Breast epithelium (tissue), 4 donors: Measurements from ENCODE around the gene GJA10. TPM values are rescaled to one million over a fixed set of nuclear protein-coding genes. Genes with fewer than 3 reads are reported as not detected.

Experiments
- DNase-seq, 2 donors: peaks; one replicate each; pipeline ENCODE4 v3.0.0-alpha.2; 2019; ENCODE audit warnings: low spot score in 2 of 2
- H3K27ac ChIP-seq, 2 donors: fragments of 200-600 bp; sonication (generic) in 1 of 2; one replicate each; pipeline ENCODE4 v1.5.1; 2016 to 2019; ENCODE audit warnings: mild to moderate bottlenecking in 1 of 2
- H3K27me3 ChIP-seq, 2 donors: fragments of 200-600 bp; sonication (generic) in 1 of 2; one replicate each; pipeline versions ENCODE4 v1.5.1 to v1.6.0; 2017 to 2019; ENCODE audit warnings: control low read depth in 1 of 2, mild to moderate bottlenecking in 1 of 2
- H3K36me3 ChIP-seq: fragments of 200-600 bp; one replicate; pipeline ENCODE4 v1.5.1; 2019
- H3K4me1 ChIP-seq, 2 donors: fragments of 200-600 bp; sonication (generic); one replicate each; pipeline ENCODE4 v1.5.1; 2016 to 2019; ENCODE audit warnings: control low read depth in 1 of 2
- H3K4me3 ChIP-seq, 3 donors: fragments of 200-600 bp; sonication (generic); 1 replicate in 2 of 3; 2 replicates in 1 of 3; pipeline ENCODE4 v1.5.1; 2016 to 2019; ENCODE audit warnings: mild to moderate bottlenecking in 3 of 3, moderate library complexity in 2 of 3
- H3K9me3 ChIP-seq, 2 donors: fragments of 200-600 bp; sonication (generic) in 1 of 2; one replicate each; pipeline ENCODE4 v1.5.1; 2016 to 2019; ENCODE audit warnings: control low read depth in 1 of 2
- POLR2A ChIP-seq: fragments of 450-650 bp; IDR thresholded peaks from one replicate; pipeline ENCODE4 v1.6.1; 2016; ENCODE audit warnings: antibody characterized with exemption, mild to moderate bottlenecking, moderate library complexity
- POLR2AphosphoS5 ChIP-seq, 3 donors: sonication (generic); formaldehyde crosslinking; IDR thresholded peaks; one replicate each; pipeline ENCODE4 v1.6.1; 2017; ENCODE audit warnings: antibody characterized with exemption in 3 of 3
- intact Hi-C: fragments of 100-400 bp; cut with DNase I; formaldehyde crosslinking; loops from one replicate; pipeline ENCODE4 v1.15.1; 2023; ENCODE audit warnings: low total_unique reads
- total RNA-seq, 3 donors: library from RNA; depleted of rRNA; stranded (reverse); fragments of >200 nt; gene quantifications; one replicate each; pipeline ENCODE4 v1.1.0, GENCODE V29; 2016
- TF ChIP-seq, protein P1 (sequence below), 3 donors: fragments of 450-650 bp; IDR thresholded peaks; one replicate each; pipeline ENCODE4 v1.5.1; 2016 to 2017; ENCODE audit warnings: antibody characterized with exemption in 3 of 3, mild to moderate bottlenecking in 3 of 3, moderate library complexity in 3 of 3

Gene GJA10
- total RNA-seq, 3 donors from 2014 or later: not detected

DNA sequence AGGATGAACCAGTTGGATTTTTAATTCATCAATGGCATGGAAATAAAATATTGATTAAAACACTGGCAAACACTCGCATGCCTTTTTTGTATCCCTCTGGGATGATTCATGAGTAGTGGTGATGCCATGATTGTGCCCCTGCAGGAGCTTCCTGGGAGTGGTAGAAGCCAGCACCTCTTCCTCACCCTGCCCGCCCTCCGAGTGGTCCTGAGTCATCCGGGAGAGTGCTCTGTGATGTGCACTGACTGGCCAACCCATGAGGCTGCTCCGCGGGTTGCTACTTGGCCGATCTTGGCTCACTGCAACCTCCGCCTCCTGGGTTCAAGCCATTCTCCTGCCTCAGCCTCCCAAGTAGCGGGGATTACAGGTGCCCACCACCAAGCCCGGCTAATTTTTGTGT, 27.4 kb downstream of the GJA10 start:
- TF ChIP-seq, protein P1, sequence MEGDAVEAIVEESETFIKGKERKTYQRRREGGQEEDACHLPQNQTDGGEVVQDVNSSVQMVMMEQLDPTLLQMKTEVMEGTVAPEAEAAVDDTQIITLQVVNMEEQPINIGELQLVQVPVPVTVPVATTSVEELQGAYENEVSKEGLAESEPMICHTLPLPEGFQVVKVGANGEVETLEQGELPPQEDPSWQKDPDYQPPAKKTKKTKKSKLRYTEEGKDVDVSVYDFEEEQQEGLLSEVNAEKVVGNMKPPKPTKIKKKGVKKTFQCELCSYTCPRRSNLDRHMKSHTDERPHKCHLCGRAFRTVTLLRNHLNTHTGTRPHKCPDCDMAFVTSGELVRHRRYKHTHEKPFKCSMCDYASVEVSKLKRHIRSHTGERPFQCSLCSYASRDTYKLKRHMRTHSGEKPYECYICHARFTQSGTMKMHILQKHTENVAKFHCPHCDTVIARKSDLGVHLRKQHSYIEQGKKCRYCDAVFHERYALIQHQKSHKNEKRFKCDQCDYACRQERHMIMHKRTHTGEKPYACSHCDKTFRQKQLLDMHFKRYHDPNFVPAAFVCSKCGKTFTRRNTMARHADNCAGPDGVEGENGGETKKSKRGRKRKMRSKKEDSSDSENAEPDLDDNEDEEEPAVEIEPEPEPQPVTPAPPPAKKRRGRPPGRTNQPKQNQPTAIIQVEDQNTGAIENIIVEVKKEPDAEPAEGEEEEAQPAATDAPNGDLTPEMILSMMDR (IDR thresholded peaks at IDR 0.05): no peak
- TF ChIP-seq POLR2A: no peak
- TF ChIP-seq POLR2AphosphoS5 (IDR thresholded peaks at IDR 0.05): no peak
- Histone ChIP-seq H3K27me3 (peaks cover 0 to 4% of the 10 kb centered on the region in 2 donors), H3K4me3 (no peak overlapping the region), H3K9me3 (peaks cover 7% of the 10 kb centered on the region in 2 donors), H3K36me3 (no peaks in the 10 kb centered on the region), H3K4me1 (no peaks in the 10 kb centered on the region), H3K27ac (no peak overlapping the region)
- intact Hi-C loops: no loop called here
- no peak for DNase-seq

DNA sequence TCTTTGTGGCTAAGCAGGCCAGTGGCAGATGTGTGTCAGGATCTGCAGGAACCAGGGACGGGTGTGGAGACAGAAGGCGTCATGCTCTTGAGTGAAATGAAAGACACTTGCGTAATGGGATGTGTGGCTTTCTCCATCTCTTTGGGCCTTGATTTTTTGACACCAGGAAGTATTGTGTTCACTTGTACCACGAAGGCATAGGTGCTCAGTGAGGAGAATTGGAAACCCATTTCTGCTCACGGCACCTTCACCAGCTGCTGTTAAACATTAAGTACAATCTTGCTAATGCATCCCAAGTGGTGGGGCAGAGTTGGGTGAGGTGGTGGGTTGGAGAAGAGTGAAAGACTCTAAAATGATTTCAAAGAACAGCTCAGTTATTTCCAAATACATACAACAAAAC, 30.0 kb downstream of the GJA10 start:
- H3K4me1 ChIP-seq: no peaks in the 10 kb centered on the region
- no peaks in the 10 kb centered on the region for H3K9me3 ChIP-seq
- intact Hi-C loops: no loop called here
- no peaks in the 10 kb centered on the region for H3K36me3 ChIP-seq
- no peak overlapping the region for H3K4me3 ChIP-seq
- H3K27me3 ChIP-seq: peaks cover 0 to 4% of the 10 kb centered on the region in 2 donors
- DNase-seq: no peak
- no peak overlapping the region for H3K27ac ChIP-seq
- TF ChIP-seq, protein P1 (IDR thresholded peaks at IDR 0.05): no peak
- TF ChIP-seq POLR2AphosphoS5 (IDR thresholded peaks at IDR 0.05) (no peak), POLR2A (no peak)

- Histone ChIP-seq H3K4me1 (no peaks in the 10 kb centered on the region), H3K27ac (no peak overlapping the region), H3K9me3 (no peaks in the 10 kb centered on the region), H3K4me3 (no peak overlapping the region), H3K27me3 (peaks cover 0 to 4% of the 10 kb centered on the region in 2 donors), H3K36me3 (no peaks in the 10 kb centered on the region)
- no peak for DNase-seq
- no peak for TF ChIP-seq POLR2AphosphoS5 (IDR thresholded peaks at IDR 0.05)
- no peak for TF ChIP-seq POLR2A
- TF ChIP-seq, protein P1 (IDR thresholded peaks at IDR 0.05): no peak
- intact Hi-C loops: no loop called here
Measured at GRCh38 chr6:89925826-89926225, 31.6 kb downstream of the GJA10 start.

DNA sequence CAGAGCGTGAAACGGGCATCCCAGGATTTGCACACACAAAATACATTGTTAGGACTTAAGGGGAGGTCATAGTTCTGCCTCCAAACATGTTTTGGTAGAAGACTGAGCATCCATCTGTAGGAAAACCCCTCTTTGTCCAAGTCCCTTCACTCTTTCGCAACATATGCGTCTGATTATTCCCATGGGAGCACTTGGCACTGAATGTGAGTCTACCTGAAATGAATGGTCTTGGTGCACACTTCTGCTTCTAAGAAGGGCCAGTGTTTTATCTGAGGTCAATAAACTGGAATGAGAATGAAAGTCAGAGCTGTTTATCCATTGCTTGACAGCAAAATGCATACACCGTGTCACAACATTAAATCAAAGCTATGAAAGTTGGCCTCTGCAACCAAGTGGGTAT, 33.0 kb downstream of the GJA10 start:
- no peaks in the 10 kb centered on the region for H3K9me3 ChIP-seq
- peaks cover 0 to 1% of the 10 kb centered on the region in 2 donors for H3K27me3 ChIP-seq
- TF ChIP-seq, protein P1 (IDR thresholded peaks at IDR 0.05): no peak
- no peak for TF ChIP-seq POLR2A
- no peak for TF ChIP-seq POLR2AphosphoS5 (IDR thresholded peaks at IDR 0.05)
- H3K36me3 ChIP-seq: no peaks in the 10 kb centered on the region
- intact Hi-C loops: no loop called here
- H3K4me3 ChIP-seq: no peak overlapping the region
- H3K27ac ChIP-seq: no peak overlapping the region
- no peak for DNase-seq
- no peaks in the 10 kb centered on the region for H3K4me1 ChIP-seq

- intact Hi-C loops: no loop called here
- H3K36me3 ChIP-seq: no peaks in the 10 kb centered on the region
- TF ChIP-seq POLR2AphosphoS5 (IDR thresholded peaks at IDR 0.05): no peak
- TF ChIP-seq, protein P1 (IDR thresholded peaks at IDR 0.05): no peak
- TF ChIP-seq POLR2A: no peak
- H3K27ac ChIP-seq: no peak overlapping the region
- H3K9me3 ChIP-seq: no peaks in the 10 kb centered on the region
- H3K27me3 ChIP-seq: no peaks in the 10 kb centered on the region
- no peaks in the 10 kb centered on the region for H3K4me1 ChIP-seq
- no peak overlapping the region for H3K4me3 ChIP-seq
- DNase-seq: no peak
Measured at GRCh38 chr6:89927791-89928550, 33.7 kb downstream of the GJA10 start.
